ENCODE data around the gene OLFM2.
A peak's percentile ranks its signal among the peaks of the same experiment; 100 is the strongest.
"Not testable (repeated sequence)": the region's sequence is repeated elsewhere in the genome, so short reads cannot be mapped to it uniquely, and the experiment has no call there.

The OLFM2 gene

GRCh38 chr19:9936326-9937000, at the start of gene OLFM2:
TSS of gene OLFM2 (minus strand) at chr19:9936515. CDS start at chr19:9936366, 149 bp downstream.
- DNase-seq: peak in 1 of 2 donors; percentile 19

- DNase-seq: no peak
Measured at GRCh38 chr19:9981406-9982260, 45.3 kb upstream of the OLFM2 start.

GRCh38 chr19:9972103-9972502, 35.8 kb upstream of the OLFM2 start:
- no peak for DNase-seq

- no peak for DNase-seq
Measured at GRCh38 chr19:9971166-9971897, 35.0 kb upstream of the OLFM2 start.

GRCh38 chr19:9970481-9970880, 34.2 kb upstream of the OLFM2 start:
- no peak for DNase-seq

- no peak for DNase-seq
Measured at GRCh38 chr19:9969688-9969975, 33.3 kb upstream of the OLFM2 start.

GRCh38 chr19:9968820-9969687, 32.7 kb upstream of the OLFM2 start:
- DNase-seq: no peak

GRCh38 chr19:9967326-9967725, 31.0 kb upstream of the OLFM2 start:
- DNase-seq: no peak

- no peak for DNase-seq
Measured at GRCh38 chr19:9966448-9966847, 30.1 kb upstream of the OLFM2 start.

GRCh38 chr19:9966024-9966423, 29.7 kb upstream of the OLFM2 start:
- no peak for DNase-seq

- DNase-seq: no peak
Measured at GRCh38 chr19:9962623-9963290, 26.4 kb upstream of the OLFM2 start.

- no peak for DNase-seq
Measured at GRCh38 chr19:9961103-9961502, 24.8 kb upstream of the OLFM2 start.

GRCh38 chr19:9958379-9958821, 22.1 kb upstream of the OLFM2 start:
- no peak for DNase-seq

GRCh38 chr19:9956956-9957355, 20.6 kb upstream of the OLFM2 start:
- no peak for DNase-seq

- no peak for DNase-seq
Measured at GRCh38 chr19:9953802-9954542, 17.7 kb upstream of the OLFM2 start.

- no peak for DNase-seq
Measured at GRCh38 chr19:9952276-9952675, 16.0 kb upstream of the OLFM2 start.

GRCh38 chr19:9947441-9947840, 11.1 kb upstream of the OLFM2 start:
- no peak for DNase-seq

GRCh38 chr19:9946528-9947125, 10.3 kb upstream of the OLFM2 start:
- not testable (repeated sequence) for DNase-seq

- DNase-seq: no peak
Measured at GRCh38 chr19:9945319-9945966, 9.1 kb upstream of the OLFM2 start.

- DNase-seq: no peak
Measured at GRCh38 chr19:9943744-9944143, 7.4 kb upstream of the OLFM2 start.

All from CD4-positive, alpha-beta T cell treated with Interferon alpha-2 for 1 hour (primary cell).